Right ventricle myocardium superior (tissue), 1 donor: Measurements from ENCODE around the gene CALHM1. TPM values are rescaled to one million over a fixed set of nuclear protein-coding genes. Genes with fewer than 3 reads are reported as not detected.
A peak's percentile ranks its signal among the peaks of the same experiment; 100 is the strongest.
"Not testable (repeated sequence)": the region's sequence is repeated elsewhere in the genome, so short reads cannot be mapped to it uniquely, and the experiment has no call there.

Experiments
- ATAC-seq: fragments of 200-7000 bp; cut with Tn5 transposase; one replicate; pipeline ENCODE4 v1.9.1; 2020; ENCODE audit warnings: mild to moderate bottlenecking; ENCODE audit not compliant: poor library complexity
- DNase-seq: peaks from one replicate; pipeline ENCODE4 v3.0.0-alpha.2; 2020
- intact Hi-C: fragments of 100-400 bp; cut with DNase I; formaldehyde crosslinking; loops from one replicate; pipeline ENCODE4 v1.11.2; 2022
- long read RNA-seq: library from polyadenylated mRNA; unstranded; transcript quantifications from one replicate; pipeline ENCODE4 v2.0.0, GENCODE V29; 2021
- total RNA-seq: library from RNA; stranded (reverse); fragmentation: NEBNext Ultra II Directional; extraction: Animal tissue kit (Norgen Biotek cat#: 25700); gene quantifications from one replicate; pipeline ENCODE4 v1.2.1, GENCODE V29; 2021
- donor health status: DM: no; HTN: yes; CAD: no; lungs with severe emphysema.

The CALHM1 gene, protein sequence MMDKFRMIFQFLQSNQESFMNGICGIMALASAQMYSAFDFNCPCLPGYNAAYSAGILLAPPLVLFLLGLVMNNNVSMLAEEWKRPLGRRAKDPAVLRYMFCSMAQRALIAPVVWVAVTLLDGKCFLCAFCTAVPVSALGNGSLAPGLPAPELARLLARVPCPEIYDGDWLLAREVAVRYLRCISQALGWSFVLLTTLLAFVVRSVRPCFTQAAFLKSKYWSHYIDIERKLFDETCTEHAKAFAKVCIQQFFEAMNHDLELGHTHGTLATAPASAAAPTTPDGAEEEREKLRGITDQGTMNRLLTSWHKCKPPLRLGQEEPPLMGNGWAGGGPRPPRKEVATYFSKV
- total RNA-seq = not detected
- long read RNA-seq = 0 reads

DNA sequence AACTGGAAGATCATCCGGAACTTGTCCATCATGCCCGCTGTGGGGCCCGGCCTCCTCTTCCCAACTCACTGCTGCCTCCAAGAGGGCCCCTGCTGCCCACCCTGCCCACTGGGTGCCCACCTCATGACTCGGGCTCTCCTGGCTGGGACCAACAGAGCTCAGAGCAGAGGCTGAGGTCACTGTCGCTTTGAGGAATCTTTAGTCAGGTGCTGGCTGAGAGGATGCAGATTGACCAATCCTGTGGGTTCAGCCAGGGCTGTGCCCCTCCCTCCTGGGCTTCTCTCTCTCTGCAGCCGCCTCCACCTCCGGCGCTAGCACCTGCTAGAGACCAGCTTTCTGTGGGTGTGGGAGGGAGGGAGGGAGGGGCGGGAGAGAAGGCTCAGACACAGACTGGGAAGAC lies at the start of gene CALHM1:
CALHM1 (minus strand) TSS at position 181 of the 400 bp plus-strand sequence; CDS start at position 32, 149 bp downstream.
- no peak for ATAC-seq
- DNase-seq = no peak
- intact Hi-C loops = no loop called here

DNA sequence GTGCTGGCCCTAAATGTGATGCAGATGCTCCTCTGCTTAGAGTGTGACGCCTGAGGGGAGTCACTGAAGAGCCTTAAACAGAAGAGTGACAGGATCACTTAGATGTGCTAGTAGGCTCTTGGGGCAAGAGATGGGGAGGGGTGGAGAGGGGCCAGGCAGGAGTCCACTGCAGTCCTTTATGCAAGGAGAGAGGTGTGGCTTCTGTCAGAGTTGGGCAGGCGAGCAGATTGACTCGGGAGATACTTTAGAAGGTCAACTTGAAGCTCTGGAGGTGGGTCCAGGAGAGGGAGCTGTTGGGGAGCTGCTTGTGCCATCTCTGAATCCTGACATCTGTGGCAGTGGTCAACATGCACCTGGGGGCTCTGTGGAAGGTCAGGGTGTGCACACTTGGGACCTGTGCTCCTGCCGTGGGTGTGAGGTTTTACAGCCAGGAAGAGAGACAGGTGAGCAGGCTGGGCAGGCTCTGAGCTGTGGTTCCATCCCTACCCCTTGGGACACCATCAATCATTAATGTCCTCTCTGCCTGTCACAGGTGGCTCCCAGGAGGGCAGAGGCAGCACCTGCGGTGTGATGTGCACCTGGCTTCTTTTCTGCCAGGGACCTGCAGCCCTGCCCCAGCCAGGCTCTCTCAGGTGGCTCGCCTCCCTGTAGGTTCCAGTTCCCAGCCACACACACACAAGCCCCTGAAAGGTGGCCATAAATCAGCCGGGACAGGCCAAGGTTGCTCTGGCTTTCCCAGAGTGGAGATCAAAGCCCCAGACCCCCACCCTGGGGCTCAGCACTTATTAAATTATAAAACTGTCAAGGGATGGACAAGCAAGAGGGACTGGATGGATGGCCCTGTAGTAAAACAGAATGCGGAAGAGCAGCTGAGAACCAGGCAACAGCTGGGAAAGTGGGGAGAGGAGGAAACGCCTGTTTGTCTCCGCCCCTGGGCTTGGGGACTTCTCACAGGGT lies 48.8 kb upstream of the CALHM1 start:
- DNase-seq (no peak), ATAC-seq (no peak)
- intact Hi-C loops = no loop called here

DNA sequence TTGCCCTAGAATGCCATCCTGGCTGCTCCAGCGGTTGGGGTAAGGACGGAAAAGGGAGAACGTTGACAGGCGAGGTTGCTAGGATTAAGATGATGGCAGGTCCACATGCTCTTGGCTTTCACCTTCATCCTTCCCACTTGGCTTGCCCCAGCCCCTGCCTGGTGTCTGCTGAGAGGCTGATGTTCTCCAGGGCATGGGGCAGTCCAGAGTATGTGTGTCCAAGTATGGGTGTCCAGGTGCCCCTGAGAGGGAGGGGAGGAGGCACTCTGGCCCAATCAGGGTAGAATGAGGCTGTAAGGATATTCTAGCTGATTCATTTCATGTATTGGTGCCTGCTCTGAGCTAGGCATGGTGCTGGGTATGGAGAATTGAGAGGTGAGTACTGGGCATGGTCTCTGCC lies 47.4 kb upstream of the CALHM1 start:
- intact Hi-C loops = no loop called here
- DNase-seq = no peak
- ATAC-seq = no peak

DNA sequence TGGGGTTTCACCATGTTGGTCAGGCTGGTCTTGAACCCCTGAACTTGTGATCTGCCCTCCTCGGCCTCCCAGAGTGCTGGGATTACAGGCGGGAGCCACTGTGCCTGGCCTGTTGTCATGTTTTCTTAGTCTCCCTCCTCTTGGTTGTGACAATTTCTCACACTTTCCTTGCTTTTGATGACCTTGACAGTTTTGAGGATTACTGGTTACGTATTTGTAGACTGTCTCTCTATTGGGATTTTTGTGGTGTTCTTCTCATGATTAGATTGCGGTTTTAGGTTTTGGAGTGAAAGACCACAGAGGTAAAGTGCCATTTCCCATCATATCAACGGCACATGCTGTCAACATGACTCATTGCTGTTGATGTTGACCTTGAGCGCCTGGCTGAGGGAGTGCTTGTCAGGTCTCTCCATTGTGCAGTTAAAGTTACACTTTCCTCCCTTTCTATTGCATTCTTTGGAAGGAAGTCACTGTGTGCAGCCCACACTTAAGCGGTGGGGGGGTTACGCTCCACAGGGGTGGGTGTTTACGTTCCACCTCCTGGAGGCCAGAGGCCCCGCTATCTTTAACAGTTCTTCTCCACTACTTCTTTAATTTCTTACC lies 45.6 kb upstream of the CALHM1 start:
- peak; percentile 63 for ATAC-seq
- no peak for DNase-seq
- intact Hi-C loops = no loop called here

DNA sequence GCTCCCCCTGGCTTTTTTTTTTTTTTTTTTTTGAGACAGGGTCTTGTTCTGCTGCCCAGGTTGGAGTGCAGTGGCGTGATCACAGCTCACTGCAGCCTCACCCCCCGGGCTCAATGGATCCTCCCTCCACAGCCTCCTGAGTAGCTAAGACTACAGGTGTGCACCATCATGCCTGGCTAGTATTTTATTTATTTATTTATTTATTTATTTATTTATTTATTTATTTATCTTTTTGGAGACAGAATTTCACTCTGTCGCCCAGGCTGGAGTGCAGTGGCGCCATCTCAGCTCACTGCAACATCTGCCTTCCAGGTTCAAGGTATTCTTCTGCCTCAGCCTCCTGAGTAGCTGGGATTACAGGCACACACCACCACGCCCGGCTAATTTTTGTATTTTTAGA lies 45.1 kb upstream of the CALHM1 start:
- ATAC-seq, intact Hi-C loops, DNase-seq: not testable (repeated sequence)

DNA sequence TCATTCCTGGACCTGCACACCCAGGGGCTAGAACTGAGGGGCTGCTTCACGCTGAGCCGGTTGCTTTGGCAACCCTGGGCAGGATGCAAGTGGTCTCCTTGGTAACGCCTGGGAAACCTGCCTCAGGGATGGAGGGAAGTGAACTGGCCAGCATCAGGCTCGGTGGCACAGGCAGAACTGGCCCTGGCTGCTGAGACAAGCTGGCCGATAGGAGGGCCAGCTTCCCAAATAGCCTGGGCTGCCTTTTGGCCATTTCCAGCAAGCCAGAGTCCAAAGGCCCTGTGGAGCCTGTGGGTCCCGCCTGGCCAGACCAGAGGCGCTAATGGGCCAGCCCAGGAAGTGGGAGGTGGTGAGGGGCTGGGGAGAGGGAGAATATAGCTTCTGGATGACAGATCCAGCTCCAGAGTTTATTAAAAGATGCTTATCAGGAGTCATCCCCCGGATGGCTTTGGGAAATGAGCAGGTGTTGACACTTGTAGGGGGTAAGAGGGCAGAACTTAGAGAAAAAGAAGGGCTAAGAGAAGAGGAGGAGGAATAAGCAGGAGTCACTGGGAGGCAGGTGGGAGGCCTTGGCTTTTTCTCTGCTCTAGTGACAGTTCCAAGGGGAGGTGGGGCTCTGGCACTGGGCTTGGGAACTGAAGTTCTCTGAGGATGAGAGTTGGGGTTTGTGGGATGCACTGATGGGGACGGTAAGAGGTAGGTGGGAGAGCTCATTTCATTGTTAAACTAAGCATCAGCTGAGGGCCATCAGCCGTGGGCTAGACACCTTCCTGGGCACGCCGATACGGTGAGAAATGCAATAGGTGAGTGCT lies 44.4 kb upstream of the CALHM1 start:
- intact Hi-C loops = no loop called here
- no peak for DNase-seq

DNA sequence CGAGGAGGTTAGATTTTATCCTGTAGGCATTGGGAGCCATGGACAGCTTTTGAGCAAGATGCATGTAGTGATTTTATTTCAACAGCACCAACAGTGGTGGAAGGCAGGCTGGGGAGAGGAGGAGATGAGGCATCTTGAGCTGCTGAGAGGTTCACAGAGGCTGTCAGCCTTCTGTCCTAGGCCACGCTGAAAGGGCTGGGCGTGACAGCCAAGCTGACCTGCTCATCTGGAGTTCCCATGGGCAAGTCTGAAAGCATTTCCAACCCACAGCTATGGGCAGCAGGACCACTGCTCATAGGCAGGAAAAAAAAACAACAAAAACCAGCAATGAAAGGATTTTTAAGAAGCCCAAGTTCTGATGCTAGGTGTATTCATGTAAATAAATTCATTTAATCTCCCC lies 42.5 kb upstream of the CALHM1 start:
- no peak for ATAC-seq
- intact Hi-C loops = no loop called here
- DNase-seq = no peak

More for the DNA sequence above, 44.4 kb upstream of the CALHM1 start:
- ATAC-seq = no peak

DNA sequence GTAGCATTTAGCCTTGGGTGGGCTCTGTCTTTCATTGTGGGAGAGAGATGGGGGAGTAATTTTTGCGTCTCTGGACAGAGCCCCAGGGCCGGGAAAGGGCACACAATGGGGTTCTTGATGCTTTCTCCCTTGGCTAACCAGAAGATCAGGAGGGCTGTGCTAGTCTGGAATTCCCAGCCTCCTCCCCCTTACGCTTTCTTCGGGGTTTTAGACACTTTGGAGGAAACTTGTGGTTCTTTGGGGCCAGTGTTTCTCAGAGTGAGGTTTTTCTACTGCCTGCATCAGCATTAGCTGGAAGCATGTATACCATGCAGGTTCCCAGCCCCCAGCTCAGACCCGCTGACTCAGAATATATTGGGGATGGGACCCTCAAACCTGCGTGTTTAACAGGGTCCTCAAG lies 41.8 kb upstream of the CALHM1 start:
- DNase-seq = no peak
- intact Hi-C loops = no loop called here
- no peak for ATAC-seq

DNA sequence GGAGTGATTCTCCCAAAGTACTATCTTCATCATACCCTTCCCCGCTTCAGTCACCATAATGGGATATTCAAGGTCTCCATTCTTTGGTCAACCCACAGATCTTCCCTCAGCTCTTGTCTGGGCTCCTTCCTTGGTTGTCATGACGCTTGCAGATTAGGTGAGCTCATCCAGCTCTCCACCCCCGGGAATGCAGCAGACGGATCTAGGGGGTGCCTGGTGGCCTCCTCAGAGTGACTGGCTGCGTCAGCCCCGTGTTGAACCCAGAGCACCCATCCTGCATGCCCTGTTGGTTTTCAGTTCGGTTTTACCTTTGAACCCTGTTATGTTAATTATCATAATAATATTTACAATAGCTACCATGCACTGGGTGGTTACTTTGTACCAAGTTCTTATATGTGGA lies 41.2 kb upstream of the CALHM1 start:
- intact Hi-C loops = no loop called here
- DNase-seq = no peak
- ATAC-seq = no peak

DNA sequence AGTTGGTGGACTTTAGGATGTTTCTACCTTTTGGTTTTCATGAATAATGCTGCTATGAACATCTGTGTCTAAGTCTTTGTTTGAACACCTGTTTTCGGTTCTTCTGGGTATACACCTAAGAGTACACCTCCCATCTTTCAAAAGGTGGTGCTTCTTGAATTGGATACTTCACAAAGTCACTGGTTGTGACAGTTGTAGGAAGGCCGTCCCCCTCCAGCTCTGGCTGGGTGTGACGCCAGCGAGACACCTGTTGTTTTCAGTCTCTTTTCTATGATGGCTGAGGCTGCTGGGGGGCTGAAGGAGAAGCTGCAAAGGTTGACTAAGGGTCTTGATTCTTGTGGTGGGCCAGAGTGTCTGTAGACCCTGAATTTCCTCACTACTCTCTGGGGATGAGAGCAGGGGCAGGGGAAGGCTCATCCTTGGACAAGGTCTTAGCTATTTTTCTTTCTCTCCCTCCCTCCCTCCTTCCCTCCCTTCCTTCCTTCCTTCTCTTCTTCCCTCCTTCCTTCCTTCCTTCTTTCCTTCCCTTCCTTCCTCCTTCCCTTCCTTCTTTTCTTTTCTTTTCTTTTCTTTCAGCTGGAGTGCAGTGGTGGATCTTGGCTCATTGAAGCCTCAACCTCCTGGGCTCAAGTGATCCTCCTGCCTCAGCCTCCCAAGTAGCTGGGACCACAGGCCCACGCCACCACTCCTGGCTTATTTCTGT lies 40.4 kb upstream of the CALHM1 start:
- intact Hi-C loops = no loop called here
- no peak for ATAC-seq
- no peak for DNase-seq

DNA sequence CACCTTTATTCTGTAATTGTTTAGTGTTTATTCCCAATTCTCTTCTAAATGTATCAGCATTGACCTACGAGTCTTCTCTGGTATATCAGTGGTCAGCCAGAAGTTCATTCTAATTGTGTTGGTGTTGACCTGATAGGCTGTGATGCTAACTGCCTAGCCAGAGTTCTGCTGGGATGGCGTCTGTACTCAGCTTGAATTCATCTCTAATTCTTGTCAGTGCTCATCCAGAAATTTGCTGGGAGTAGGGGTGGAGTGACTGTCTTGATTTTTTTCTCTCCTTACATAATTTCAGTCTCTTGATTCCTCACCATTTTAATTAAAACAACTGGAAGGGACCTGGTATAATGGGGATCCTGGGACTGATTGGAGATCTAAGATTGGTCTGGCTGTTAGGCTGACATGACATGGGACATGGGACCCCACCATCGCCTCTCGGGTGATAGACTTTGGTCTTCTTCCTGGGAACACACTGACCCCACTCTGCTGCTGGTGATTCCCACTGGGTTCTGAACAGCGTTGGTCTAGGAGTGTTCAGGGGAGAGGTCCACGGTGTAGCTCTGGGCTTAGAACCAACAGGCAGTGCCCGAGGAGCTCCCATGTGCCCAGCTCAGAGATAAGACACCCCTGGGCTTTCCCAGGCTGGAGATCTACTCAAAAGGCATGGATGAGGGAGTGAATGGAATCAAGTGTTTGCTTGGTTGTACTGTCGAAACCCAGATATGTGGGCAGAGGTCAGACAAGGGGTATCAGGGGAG lies 38.6 kb upstream of the CALHM1 start:
- ATAC-seq (no peak), DNase-seq (no peak)
- intact Hi-C loops = no loop called here

DNA sequence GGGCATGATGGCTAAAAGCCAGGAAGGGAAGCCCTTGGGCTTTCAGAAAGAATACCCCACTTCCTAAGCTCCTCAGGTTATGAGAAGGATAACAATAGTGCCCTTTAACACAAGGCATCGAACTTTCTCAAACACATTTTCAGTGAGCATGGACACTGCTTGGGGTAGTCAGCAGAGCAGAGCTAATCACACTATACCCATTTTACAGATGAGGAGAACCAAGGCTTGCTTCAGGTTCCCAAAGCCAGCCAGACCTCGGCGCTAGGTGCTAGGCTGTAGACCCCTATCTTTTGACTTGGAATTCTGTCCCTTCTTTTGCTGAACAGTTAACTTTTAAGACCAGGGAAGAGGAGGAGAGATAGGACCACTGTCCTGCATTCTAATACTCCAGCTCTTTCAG lies 36.6 kb upstream of the CALHM1 start:
- ATAC-seq (no peak), DNase-seq (no peak)
- intact Hi-C loops = no loop called here

DNA sequence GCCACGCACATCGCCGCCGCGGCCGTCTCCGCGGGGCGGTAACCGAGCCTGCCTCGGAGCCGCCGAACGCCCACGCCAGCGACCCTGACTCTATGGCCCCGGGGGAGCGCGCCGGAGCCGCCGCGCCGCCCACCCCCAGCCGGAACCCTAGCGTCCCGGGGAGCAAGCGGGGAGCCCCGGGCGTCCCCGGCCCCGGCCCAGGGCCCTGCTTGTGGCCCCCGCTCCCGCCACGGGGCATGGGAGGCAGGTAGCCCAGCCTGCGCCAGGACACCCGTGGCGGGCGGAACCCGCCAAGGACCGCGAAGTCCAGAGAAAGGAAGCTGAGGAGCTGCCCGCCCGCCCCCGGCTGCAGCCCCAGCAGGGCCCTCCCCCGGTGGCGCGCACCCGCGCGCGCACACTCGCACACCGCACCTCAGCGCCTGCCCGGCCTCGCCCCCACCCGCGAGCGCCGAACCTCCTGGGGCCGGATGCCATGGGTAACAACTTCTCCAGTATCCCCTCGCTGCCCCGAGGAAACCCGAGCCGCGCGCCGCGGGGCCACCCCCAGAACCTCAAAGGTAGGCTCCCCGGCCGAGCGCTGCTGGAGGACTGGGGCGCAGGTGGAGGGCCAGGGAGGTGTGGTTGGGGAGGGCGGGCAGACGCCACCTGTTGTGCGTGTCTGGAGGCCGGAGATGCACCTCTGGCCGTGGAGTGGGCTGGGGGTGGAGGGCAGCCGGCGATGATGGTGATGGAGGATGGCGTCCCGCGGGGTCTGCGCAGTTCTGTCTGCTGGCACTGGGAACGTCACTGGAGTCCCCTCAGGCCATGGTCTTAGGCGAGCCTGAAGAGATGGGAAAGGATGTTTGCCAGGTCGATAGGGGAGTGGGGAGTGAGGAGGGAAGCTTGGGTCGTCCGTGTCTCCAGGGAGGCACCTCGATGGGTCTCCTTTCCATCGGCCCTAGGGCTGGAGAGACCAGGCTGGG lies 35.5 kb upstream of the CALHM1 start:
- ATAC-seq (peak; percentile 10), DNase-seq (no peak)
- intact Hi-C loops = no loop called here

DNA sequence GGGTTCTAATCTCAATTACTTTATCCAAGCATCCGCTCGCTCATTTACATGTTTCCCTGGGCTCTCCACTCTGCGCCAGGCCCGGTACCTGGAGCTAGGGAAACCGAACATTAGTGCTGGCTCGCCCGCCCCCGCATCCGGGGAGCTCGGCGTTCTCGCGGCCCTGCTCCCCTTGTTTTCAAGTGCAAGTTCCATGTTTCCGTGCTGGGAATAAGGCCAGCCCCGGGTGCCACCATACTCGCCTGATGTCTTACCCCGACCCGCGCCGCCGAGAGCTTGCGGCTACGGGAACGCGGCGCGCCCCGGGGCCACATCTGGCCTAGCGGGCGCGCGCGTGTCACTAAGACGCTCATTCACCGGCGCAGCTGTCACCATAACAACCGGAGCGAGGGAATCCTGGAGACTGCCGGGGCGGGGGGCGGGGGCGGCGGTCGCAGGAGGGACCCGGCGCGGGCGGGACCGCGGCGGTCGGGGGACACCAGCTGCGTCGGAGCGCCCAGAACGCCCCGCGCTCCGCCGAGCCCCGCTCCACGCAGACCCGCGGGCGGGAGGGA lies 34.7 kb upstream of the CALHM1 start, which contains the start of gene NEURL1:
NEURL1 (plus strand) TSS at position 344 of the 554 bp plus-strand sequence. CDS start 683 bp downstream, outside the sequence.
- ATAC-seq (no peak), DNase-seq (no peak)
- intact Hi-C loops = no loop called here

DNA sequence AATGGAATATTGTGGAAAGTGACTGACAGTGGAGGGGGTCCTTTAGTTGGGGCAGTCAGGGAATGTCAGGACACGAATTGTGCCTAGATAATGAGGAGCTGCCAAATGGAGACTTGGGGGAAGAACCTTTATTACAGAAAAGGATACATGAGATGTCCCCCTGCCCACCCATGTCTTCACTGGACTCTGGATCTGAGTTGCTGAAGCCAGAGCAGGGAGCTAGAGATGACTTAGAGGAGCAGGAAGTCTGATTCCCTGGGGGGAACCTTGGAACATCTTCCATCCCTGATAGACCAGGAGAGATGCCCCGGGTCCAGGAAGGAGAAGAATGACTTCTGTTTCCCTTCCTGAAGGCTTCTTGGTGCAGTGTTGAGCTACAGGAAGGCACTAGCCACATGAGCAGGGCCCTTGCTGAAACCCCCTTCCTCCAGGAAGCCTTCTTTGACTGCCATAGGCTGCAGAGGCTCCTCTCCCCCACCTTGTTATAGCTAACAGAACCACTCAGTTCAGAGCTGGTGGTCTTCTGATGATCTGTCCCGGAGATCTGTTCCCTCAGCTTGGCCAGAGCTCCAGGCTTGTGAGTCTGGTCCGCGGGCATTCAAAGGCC lies 34.1 kb upstream of the CALHM1 start:
- intact Hi-C loops = no loop called here
- no peak for DNase-seq
- no peak for ATAC-seq
